ENCODE data around the gene GABRD.

DNA sequence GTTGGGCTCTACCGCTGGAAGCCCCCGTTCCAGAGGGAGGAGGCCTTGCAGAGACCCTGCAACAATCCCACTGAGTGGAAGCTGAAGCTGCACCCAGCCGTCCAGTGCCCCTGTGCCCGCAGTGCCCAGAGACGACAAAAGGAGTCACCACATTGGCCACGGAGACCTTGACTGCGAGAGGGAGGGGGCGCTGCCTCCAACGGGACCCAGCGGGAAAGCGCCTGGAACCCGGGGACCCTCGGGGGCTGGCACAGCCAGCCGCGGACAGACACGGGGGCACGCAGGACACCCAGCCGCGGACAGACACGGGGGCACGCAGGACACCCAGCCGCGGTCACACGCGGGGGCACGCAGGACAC is 38.0 kb upstream of the GABRD start:
- no peak for TF ChIP-seq CTCF (IDR thresholded peaks at IDR 0.05 in 2 of 3, conservative IDR thresholded peaks at IDR 0.05 in 1 of 3; ENCODE audit: borderline replicate concordance in 1 of 3, insufficient read depth in 1 of 3, low read depth in 2 of 3, low read length in 2 of 3)
- no peak for TF ChIP-seq RAD21 (IDR thresholded peaks at IDR 0.05; ENCODE audit: low read depth)
- no peak for TF ChIP-seq EZH2phosphoT487 (IDR thresholded peaks at IDR 0.05; ENCODE audit: borderline replicate concordance)
- TF ChIP-seq, protein P1, sequence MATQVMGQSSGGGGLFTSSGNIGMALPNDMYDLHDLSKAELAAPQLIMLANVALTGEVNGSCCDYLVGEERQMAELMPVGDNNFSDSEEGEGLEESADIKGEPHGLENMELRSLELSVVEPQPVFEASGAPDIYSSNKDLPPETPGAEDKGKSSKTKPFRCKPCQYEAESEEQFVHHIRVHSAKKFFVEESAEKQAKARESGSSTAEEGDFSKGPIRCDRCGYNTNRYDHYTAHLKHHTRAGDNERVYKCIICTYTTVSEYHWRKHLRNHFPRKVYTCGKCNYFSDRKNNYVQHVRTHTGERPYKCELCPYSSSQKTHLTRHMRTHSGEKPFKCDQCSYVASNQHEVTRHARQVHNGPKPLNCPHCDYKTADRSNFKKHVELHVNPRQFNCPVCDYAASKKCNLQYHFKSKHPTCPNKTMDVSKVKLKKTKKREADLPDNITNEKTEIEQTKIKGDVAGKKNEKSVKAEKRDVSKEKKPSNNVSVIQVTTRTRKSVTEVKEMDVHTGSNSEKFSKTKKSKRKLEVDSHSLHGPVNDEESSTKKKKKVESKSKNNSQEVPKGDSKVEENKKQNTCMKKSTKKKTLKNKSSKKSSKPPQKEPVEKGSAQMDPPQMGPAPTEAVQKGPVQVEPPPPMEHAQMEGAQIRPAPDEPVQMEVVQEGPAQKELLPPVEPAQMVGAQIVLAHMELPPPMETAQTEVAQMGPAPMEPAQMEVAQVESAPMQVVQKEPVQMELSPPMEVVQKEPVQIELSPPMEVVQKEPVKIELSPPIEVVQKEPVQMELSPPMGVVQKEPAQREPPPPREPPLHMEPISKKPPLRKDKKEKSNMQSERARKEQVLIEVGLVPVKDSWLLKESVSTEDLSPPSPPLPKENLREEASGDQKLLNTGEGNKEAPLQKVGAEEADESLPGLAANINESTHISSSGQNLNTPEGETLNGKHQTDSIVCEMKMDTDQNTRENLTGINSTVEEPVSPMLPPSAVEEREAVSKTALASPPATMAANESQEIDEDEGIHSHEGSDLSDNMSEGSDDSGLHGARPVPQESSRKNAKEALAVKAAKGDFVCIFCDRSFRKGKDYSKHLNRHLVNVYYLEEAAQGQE (IDR thresholded peaks at IDR 0.05; ENCODE audit: low read depth): no peak
- no peak for TF ChIP-seq EZH2 (IDR thresholded peaks at IDR 0.05)
- TF ChIP-seq, protein P2, sequence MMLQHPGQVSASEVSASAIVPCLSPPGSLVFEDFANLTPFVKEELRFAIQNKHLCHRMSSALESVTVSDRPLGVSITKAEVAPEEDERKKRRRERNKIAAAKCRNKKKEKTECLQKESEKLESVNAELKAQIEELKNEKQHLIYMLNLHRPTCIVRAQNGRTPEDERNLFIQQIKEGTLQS (IDR thresholded peaks at IDR 0.05): no peak
- TF ChIP-seq TCF7L2 (IDR thresholded peaks at IDR 0.05; ENCODE audit: borderline replicate concordance, extremely low read depth, insufficient read depth, insufficient read length): no peak
- TF ChIP-seq POLR2AphosphoS5 (IDR thresholded peaks at IDR 0.05; ENCODE audit: low read depth, low read length): no peak
- TF ChIP-seq, protein P3, sequence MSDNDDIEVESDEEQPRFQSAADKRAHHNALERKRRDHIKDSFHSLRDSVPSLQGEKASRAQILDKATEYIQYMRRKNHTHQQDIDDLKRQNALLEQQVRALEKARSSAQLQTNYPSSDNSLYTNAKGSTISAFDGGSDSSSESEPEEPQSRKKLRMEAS (IDR thresholded peaks at IDR 0.05): no peak
- TF ChIP-seq CBX3 (IDR thresholded peaks at IDR 0.05; ENCODE audit: low read depth): no peak
- no peak for TF ChIP-seq ELF1 (IDR thresholded peaks at IDR 0.05; ENCODE audit: borderline replicate concordance, low read depth)
